Endothelial cell of umbilical vein (primary cell): ENCODE results near the gene TRDMT1.

Source experiments
- EZH2 ChIP-seq: IDR thresholded peaks from 2 replicates; pipeline ENCODE4 v1.6.1; 2012; ENCODE audit warnings: borderline replicate concordance, low read depth, mild to moderate bottlenecking, moderate library complexity, low read length, inconsistent platforms; ENCODE audit not compliant: severe bottlenecking
- GATA2 ChIP-seq: IDR thresholded peaks from 2 replicates; pipeline ENCODE4 v1.7.0; 2011; ENCODE audit warnings: low read depth, mild to moderate bottlenecking, moderate library complexity, mixed read lengths, low read length; ENCODE audit not compliant: insufficient read length, insufficient read depth
- JUN ChIP-seq: IDR thresholded peaks from 2 replicates; pipeline ENCODE4 v1.6.1; 2011; ENCODE audit warnings: borderline replicate concordance, low read depth; ENCODE audit not compliant: insufficient read length, insufficient read depth
- MYC ChIP-seq: IDR thresholded peaks from one replicate; pipeline ENCODE4 v1.6.1; 2011; ENCODE audit warnings: mild to moderate bottlenecking, low read depth, low read length
- POLR2A ChIP-seq: IDR thresholded peaks from 2 replicates; pipeline ENCODE4 v1.6.1; 2012; ENCODE audit warnings: low read depth, mild to moderate bottlenecking, control low read depth, low read length
- POLR2AphosphoS5 ChIP-seq: IDR thresholded peaks from 2 replicates; pipeline ENCODE4 v1.6.1; 2012; ENCODE audit warnings: low read depth, mild to moderate bottlenecking, control low read depth, low read length, moderate library complexity; ENCODE audit not compliant: insufficient read depth
- TF ChIP-seq, protein P1 (sequence below), 2 donors: IDR thresholded peaks; 1 replicate in 1 of 2; 2 replicates in 1 of 2; pipeline ENCODE4 v1.5.1; 2011; ENCODE audit warnings: low read length in 2 of 2, mild to moderate bottlenecking in 2 of 2, moderate library complexity in 2 of 2, control low read depth in 1 of 2, inconsistent platforms in 1 of 2, low read depth in 1 of 2; ENCODE audit not compliant: insufficient read depth in 1 of 2; ENCODE audit errors: extremely low read depth in 1 of 2
- TF ChIP-seq, protein P2 (sequence below): IDR thresholded peaks from 2 replicates; pipeline ENCODE4 v1.6.1; 2011; ENCODE audit not compliant: insufficient read depth, insufficient read length

DNA sequence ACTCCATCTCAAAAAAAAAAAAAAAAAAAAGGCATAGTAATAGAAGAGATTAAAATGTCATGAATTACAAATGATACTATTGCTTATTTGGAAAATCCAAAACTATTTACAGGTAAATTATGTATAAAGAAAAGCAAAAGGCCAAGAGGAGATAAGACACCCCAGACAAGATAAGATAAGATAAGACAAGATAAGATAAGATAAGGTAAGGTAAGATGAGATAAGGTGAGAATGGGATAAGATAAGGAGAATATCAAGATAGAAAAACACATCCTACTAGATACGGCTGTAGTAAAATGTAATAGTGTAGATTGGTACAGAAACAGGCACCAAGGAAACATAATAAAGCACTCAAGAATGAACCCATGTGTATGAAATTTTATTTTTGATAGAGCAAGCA is 47.5 kb upstream of the TRDMT1 start:
- TF ChIP-seq, protein P1, sequence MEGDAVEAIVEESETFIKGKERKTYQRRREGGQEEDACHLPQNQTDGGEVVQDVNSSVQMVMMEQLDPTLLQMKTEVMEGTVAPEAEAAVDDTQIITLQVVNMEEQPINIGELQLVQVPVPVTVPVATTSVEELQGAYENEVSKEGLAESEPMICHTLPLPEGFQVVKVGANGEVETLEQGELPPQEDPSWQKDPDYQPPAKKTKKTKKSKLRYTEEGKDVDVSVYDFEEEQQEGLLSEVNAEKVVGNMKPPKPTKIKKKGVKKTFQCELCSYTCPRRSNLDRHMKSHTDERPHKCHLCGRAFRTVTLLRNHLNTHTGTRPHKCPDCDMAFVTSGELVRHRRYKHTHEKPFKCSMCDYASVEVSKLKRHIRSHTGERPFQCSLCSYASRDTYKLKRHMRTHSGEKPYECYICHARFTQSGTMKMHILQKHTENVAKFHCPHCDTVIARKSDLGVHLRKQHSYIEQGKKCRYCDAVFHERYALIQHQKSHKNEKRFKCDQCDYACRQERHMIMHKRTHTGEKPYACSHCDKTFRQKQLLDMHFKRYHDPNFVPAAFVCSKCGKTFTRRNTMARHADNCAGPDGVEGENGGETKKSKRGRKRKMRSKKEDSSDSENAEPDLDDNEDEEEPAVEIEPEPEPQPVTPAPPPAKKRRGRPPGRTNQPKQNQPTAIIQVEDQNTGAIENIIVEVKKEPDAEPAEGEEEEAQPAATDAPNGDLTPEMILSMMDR (IDR thresholded peaks at IDR 0.05; ENCODE audit: extremely low read depth in 1 of 2, insufficient read depth in 1 of 2, low read depth in 1 of 2, low read length in 2 of 2), result no peak
- TF ChIP-seq JUN, result no peak
- no peak for TF ChIP-seq POLR2A
- TF ChIP-seq, protein P2, sequence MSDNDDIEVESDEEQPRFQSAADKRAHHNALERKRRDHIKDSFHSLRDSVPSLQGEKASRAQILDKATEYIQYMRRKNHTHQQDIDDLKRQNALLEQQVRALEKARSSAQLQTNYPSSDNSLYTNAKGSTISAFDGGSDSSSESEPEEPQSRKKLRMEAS, result no peak
- TF ChIP-seq EZH2, result no peak
- TF ChIP-seq MYC, result no peak
- no peak for TF ChIP-seq POLR2AphosphoS5
- TF ChIP-seq GATA2, result no peak
